Measurements from ENCODE around the gene ATR.
"Not testable (repeated sequence)": the region's sequence is repeated elsewhere in the genome, so short reads cannot be mapped to it uniquely, and the experiment has no call there.

Gene ATR

GRCh38 chr3:142566096-142566495, 12.4 kb downstream of the ATR start:
- in situ Hi-C loops (cut with MboI; ENCODE audit: low pct_unique_long_range_greater_than_20kb, low sequenced_read_pairs, unreplicated experiment) = no loop called here
- no peak for DNase-seq (ENCODE audit: low spot score)
- no peak for TF ChIP-seq CTCF (IDR thresholded peaks at IDR 0.05; ENCODE audit: extremely low read depth, insufficient read depth, missing control alignments)

- in situ Hi-C loops (cut with MboI; ENCODE audit: low pct_unique_long_range_greater_than_20kb, low sequenced_read_pairs, unreplicated experiment) = no loop called here
- no peak for TF ChIP-seq CTCF (IDR thresholded peaks at IDR 0.05; ENCODE audit: extremely low read depth, insufficient read depth, missing control alignments)
Observed at GRCh38 chr3:142563496-142563997, 15.0 kb downstream of the ATR start.

GRCh38 chr3:142560118-142560517, 18.4 kb downstream of the ATR start:
- no peak for TF ChIP-seq CTCF (IDR thresholded peaks at IDR 0.05; ENCODE audit: extremely low read depth, insufficient read depth, missing control alignments)

More at GRCh38 chr3:142563496-142563997, 15.0 kb downstream of the ATR start:
- no peak for DNase-seq (ENCODE audit: low spot score)

GRCh38 chr3:142553741-142554140, 24.8 kb downstream of the ATR start:
- no peak for TF ChIP-seq CTCF (IDR thresholded peaks at IDR 0.05; ENCODE audit: extremely low read depth, insufficient read depth, missing control alignments)
- in situ Hi-C loops (cut with MboI; ENCODE audit: low pct_unique_long_range_greater_than_20kb, low sequenced_read_pairs, unreplicated experiment) = no loop called here
- DNase-seq (ENCODE audit: low spot score) = no peak

More at GRCh38 chr3:142560118-142560517, 18.4 kb downstream of the ATR start:
- in situ Hi-C loops (cut with MboI; ENCODE audit: low pct_unique_long_range_greater_than_20kb, low sequenced_read_pairs, unreplicated experiment) = no loop called here
- DNase-seq (ENCODE audit: low spot score) = no peak

- DNase-seq (ENCODE audit: low spot score); in situ Hi-C loops (cut with MboI; ENCODE audit: low pct_unique_long_range_greater_than_20kb, low sequenced_read_pairs, unreplicated experiment): not testable (repeated sequence)
Observed at GRCh38 chr3:142552579-142552978, 26.0 kb downstream of the ATR start.

- in situ Hi-C loops (cut with MboI; ENCODE audit: low pct_unique_long_range_greater_than_20kb, low sequenced_read_pairs, unreplicated experiment) = no loop called here
- no peak for DNase-seq (ENCODE audit: low spot score)
- TF ChIP-seq CTCF (IDR thresholded peaks at IDR 0.05; ENCODE audit: extremely low read depth, insufficient read depth, missing control alignments) = no peak
Observed at GRCh38 chr3:142549986-142550385, 28.5 kb downstream of the ATR start.

GRCh38 chr3:142543307-142543706, 35.2 kb downstream of the ATR start:
- in situ Hi-C loops (cut with MboI; ENCODE audit: low pct_unique_long_range_greater_than_20kb, low sequenced_read_pairs, unreplicated experiment) = no loop called here
- no peak for DNase-seq (ENCODE audit: low spot score)
- TF ChIP-seq CTCF (IDR thresholded peaks at IDR 0.05; ENCODE audit: extremely low read depth, insufficient read depth, missing control alignments) = no peak

Data from GM13977 (cell line).